H9 (cell line): ENCODE measurements around the gene PLEKHA5. TPM values are rescaled to one million over a fixed set of nuclear protein-coding genes. Genes with fewer than 3 reads are reported as not detected.

Source experiments
- DNase-seq: peaks from one replicate; pipeline ENCODE4 v3.0.0-alpha.2; 2017
- H2AFZ ChIP-seq: one replicate; pipeline ENCODE4 v1.6.1; 2013; ENCODE audit warnings: mild to moderate bottlenecking, low read length, control low read depth, moderate library complexity
- H2AK5ac ChIP-seq: 2 replicates; pipeline ENCODE4 v1.6.1; 2013; ENCODE audit warnings: low read length, control low read depth, mixed read lengths; ENCODE audit not compliant: insufficient read length
- H2BK120ac ChIP-seq: one replicate; pipeline ENCODE4 v1.6.1; 2013; ENCODE audit warnings: low read depth, mild to moderate bottlenecking, low read length, control low read depth, inconsistent platforms; ENCODE audit not compliant: poor library complexity, severe bottlenecking
- H2BK12ac ChIP-seq: 2 replicates; pipeline ENCODE4 v1.6.1; 2013; ENCODE audit warnings: low read length, control low read depth, mixed read lengths, low read depth; ENCODE audit not compliant: insufficient read length
- H2BK15ac ChIP-seq: 2 replicates; pipeline ENCODE4 v1.6.1; 2013; ENCODE audit warnings: low read depth, low read length, control low read depth
- H2BK20ac ChIP-seq: one replicate; pipeline ENCODE4 v1.6.1; 2013; ENCODE audit warnings: low read depth, mild to moderate bottlenecking, low read length, control low read depth, inconsistent platforms; ENCODE audit not compliant: poor library complexity, severe bottlenecking
- H2BK5ac ChIP-seq: 2 replicates; pipeline ENCODE4 v1.6.1; 2013; ENCODE audit warnings: low read length, control low read depth, mixed read lengths; ENCODE audit not compliant: insufficient read length
- H3K14ac ChIP-seq: 2 replicates; pipeline ENCODE4 v1.6.1; 2013; ENCODE audit warnings: low read length, control low read depth; ENCODE audit not compliant: insufficient read depth
- H3K18ac ChIP-seq: 2 replicates; pipeline ENCODE4 v1.6.1; 2013; ENCODE audit warnings: low read depth, mild to moderate bottlenecking, mixed read lengths, low read length, control low read depth; ENCODE audit not compliant: insufficient read length
- H3K23ac ChIP-seq: 2 replicates; pipeline ENCODE4 v1.6.1; 2013; ENCODE audit warnings: low read length, control low read depth, mixed read lengths, low read depth; ENCODE audit not compliant: insufficient read length
- H3K23me2 ChIP-seq: 2 replicates; pipeline ENCODE4 v1.6.1; 2013; ENCODE audit warnings: low read depth, mild to moderate bottlenecking, mixed read lengths, low read length, control low read depth; ENCODE audit not compliant: insufficient read length, poor library complexity, severe bottlenecking
- H3K27ac ChIP-seq: 2 replicates; pipeline ENCODE4 v1.5.1; 2013; ENCODE audit warnings: low read length, control low read depth, mixed read lengths, low read depth; ENCODE audit not compliant: insufficient read length
- H3K27me3 ChIP-seq: 2 replicates; pipeline ENCODE4 v1.6.1; 2013; ENCODE audit warnings: low read length, control low read depth, inconsistent platforms; ENCODE audit not compliant: insufficient read depth
- H3K4ac ChIP-seq: 2 replicates; pipeline ENCODE4 v1.6.1; 2013; ENCODE audit warnings: low read depth, mild to moderate bottlenecking, control low read depth, inconsistent platforms, low read length, moderate library complexity
- H3K4me1 ChIP-seq: 2 replicates; pipeline ENCODE4 v1.6.1; 2013; ENCODE audit warnings: low read length, control low read depth, inconsistent platforms; ENCODE audit not compliant: insufficient read depth
- H3K4me2 ChIP-seq: 2 replicates; pipeline ENCODE4 v1.6.1; 2013; ENCODE audit warnings: low read length, control low read depth, mixed read lengths; ENCODE audit not compliant: insufficient read length, insufficient read depth
- H3K56ac ChIP-seq: 2 replicates; pipeline ENCODE4 v1.6.1; 2013; ENCODE audit warnings: low read depth, mild to moderate bottlenecking, mixed read lengths, low read length, control low read depth; ENCODE audit not compliant: insufficient read length
- H3K79me1 ChIP-seq: 2 replicates; pipeline ENCODE4 v1.6.1; 2013; ENCODE audit warnings: low read depth, mild to moderate bottlenecking, moderate library complexity, low read length, control low read depth, inconsistent platforms; ENCODE audit not compliant: insufficient read depth, poor library complexity, severe bottlenecking
- H3K79me2 ChIP-seq: 2 replicates; pipeline ENCODE4 v1.6.1; 2013; ENCODE audit warnings: low read length, control low read depth, inconsistent platforms; ENCODE audit not compliant: insufficient read depth
- H3K9ac ChIP-seq: 2 replicates; pipeline ENCODE4 v1.6.1; 2013; ENCODE audit warnings: low read length, control low read depth, mixed read lengths; ENCODE audit not compliant: insufficient read length; ENCODE audit errors: extremely low read depth
- H3K9me3 ChIP-seq: one replicate; pipeline ENCODE4 v1.6.1; 2013; ENCODE audit warnings: low read depth, low read length, inconsistent platforms; ENCODE audit not compliant: control insufficient read depth
- H3T11ph ChIP-seq: one replicate; pipeline ENCODE4 v1.6.1; 2013; ENCODE audit warnings: mild to moderate bottlenecking, low read length, control low read depth, inconsistent platforms
- H4K20me1 ChIP-seq: one replicate; pipeline ENCODE4 v1.6.1; 2013; ENCODE audit not compliant: control insufficient read depth, insufficient read length, insufficient read depth
- H4K5ac ChIP-seq: 2 replicates; pipeline ENCODE4 v1.6.1; 2013; ENCODE audit warnings: low read depth, mild to moderate bottlenecking, mixed read lengths, low read length, control low read depth; ENCODE audit not compliant: insufficient read length
- H4K8ac ChIP-seq: replicated peaks from 2 replicates; pipeline ENCODE4 v1.6.1; 2013; ENCODE audit warnings: low read length, control low read depth, mixed read lengths, low read depth; ENCODE audit not compliant: insufficient read length
- H4K91ac ChIP-seq: 2 replicates; pipeline ENCODE4 v1.6.1; 2013; ENCODE audit warnings: low read depth, mild to moderate bottlenecking, moderate library complexity, mixed read lengths, low read length, control low read depth; ENCODE audit not compliant: insufficient read length
- H3K27ac Mint-ChIP-seq, 3 experiments: 2 replicates in 2 of 3; 3 replicates in 1 of 3; pipeline ENCODE4 v1.8.0; 2020 to 2021; ENCODE audit warnings: mixed read lengths in 3 of 3, mild to moderate bottlenecking in 1 of 3, moderate library complexity in 1 of 3
- H3K27me3 Mint-ChIP-seq: 2 replicates; pipeline ENCODE4 v1.8.0; 2021; ENCODE audit warnings: low read depth, mild to moderate bottlenecking, moderate library complexity, mixed read lengths
- H3K36me3 Mint-ChIP-seq, 3 experiments: 2 replicates in 2 of 3; 3 replicates in 1 of 3; pipeline ENCODE4 v1.8.0; 2020 to 2021; ENCODE audit warnings: low read depth in 3 of 3, mixed read lengths in 3 of 3; ENCODE audit not compliant: insufficient read depth in 1 of 3
- H3K4me1 Mint-ChIP-seq, 2 experiments: 2 replicates each; pipeline ENCODE4 v1.8.0; 2020; ENCODE audit warnings: mixed read lengths in 2 of 2
- H3K4me3 Mint-ChIP-seq, 2 experiments: 2 replicates in 1 of 2; 3 replicates in 1 of 2; pipeline ENCODE4 v1.8.0; 2020 to 2021; ENCODE audit warnings: mild to moderate bottlenecking in 2 of 2, mixed read lengths in 2 of 2, moderate library complexity in 1 of 2
- H3K9me3 Mint-ChIP-seq, 2 experiments: 2 replicates in 1 of 2; 3 replicates in 1 of 2; pipeline ENCODE4 v1.8.0; 2020; ENCODE audit warnings: mild to moderate bottlenecking in 2 of 2, mixed read lengths in 2 of 2, moderate library complexity in 1 of 2
- CTCF ChIP-seq: fragments of 200-600 bp; sonication (generic); conservative IDR thresholded peaks from 3 replicates; pipeline ENCODE4 v1.8.0; 2021; ENCODE audit warnings: antibody characterized with exemption, mild to moderate bottlenecking
- total RNA-seq: library from RNA; stranded (reverse); gene quantifications from 2 replicates; pipeline ENCODE4 v1.2.1, GENCODE V29; 2021

The PLEKHA5 gene
- total RNA-seq, 1 experiment from 2014 or later, result 86.7 TPM

DNA sequence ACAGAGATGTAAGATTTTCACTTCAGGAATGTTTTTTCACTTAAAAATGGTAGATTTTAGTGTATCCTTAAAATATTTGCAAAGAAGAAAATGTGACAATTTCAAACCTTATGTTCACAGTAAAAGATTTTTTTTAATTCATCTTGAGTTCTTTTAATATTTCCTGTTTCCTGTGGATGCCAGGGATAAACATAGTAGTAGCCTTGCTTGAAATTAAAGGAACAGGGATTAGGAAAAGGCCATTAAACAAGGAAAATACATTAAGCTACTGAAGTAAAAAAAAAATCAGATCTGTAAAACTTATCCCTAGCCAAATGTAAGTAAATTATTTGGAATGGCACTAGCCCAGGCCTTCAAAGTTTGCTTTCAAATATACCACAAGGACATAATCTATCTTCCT is 171.7 kb downstream of the PLEKHA5 start:
- Mint-ChIP-seq H3K27me3 (no peaks in the 10 kb centered on the region), H3K27ac (0 out of 7 replicates have a peak overlapping the region, but pooled peaks of 1 of the 3 experiments have one; percentile 36), H3K9me3 (peaks cover 0 to 5% of the 10 kb centered on the region in 2 experiments; a peak in 1 of 5 replicates), H3K4me1 (peaks cover 0 to 10% of the 10 kb centered on the region in 2 experiments; a peak in 2 of 4 replicates), H3K4me3 (no peak overlapping the region), H3K36me3 (peaks cover 11 to 61% (median 40%) of the 10 kb centered on the region in 3 experiments; a peak in 6 of 7 replicates)
- no peak for TF ChIP-seq CTCF
- Histone ChIP-seq H3K4me1 (peaks cover 2% of the 10 kb centered on the region; the same call in 1 of the 2 replicates), H3K9ac (no peak overlapping the region), H4K20me1 (no peaks in the 10 kb centered on the region), H2AFZ (no peak overlapping the region), H2BK15ac (no peak overlapping the region), H2BK120ac (no peak overlapping the region), H3K79me2 (no peaks in the 10 kb centered on the region), H3T11ph (no peak overlapping the region), H4K91ac (no peak overlapping the region), H3K9me3 (no peaks in the 10 kb centered on the region), H2AK5ac (no peak overlapping the region), H2BK20ac (no peak overlapping the region), H3K18ac (no peak overlapping the region), H2BK12ac (no peak overlapping the region), H4K5ac (no peak overlapping the region), H3K4ac (no peak overlapping the region), H3K79me1 (no peaks in the 10 kb centered on the region), H3K23me2 (no peaks in the 10 kb centered on the region), H3K27ac (no peak overlapping the region), H3K23ac (no peak overlapping the region), H3K14ac (no peak overlapping the region), H4K8ac (no peak overlapping the region), H3K4me2 (no peak overlapping the region), H3K56ac (no peak overlapping the region), H3K27me3 (no peaks in the 10 kb centered on the region), H2BK5ac (no peak overlapping the region)
- no peak for DNase-seq
